Astrocyte (in vitro differentiated cells and primary cell): ENCODE data around the gene SLAMF6. TPM values are rescaled to one million over a fixed set of nuclear protein-coding genes. Genes with fewer than 3 reads are reported as not detected.
"Not testable (repeated sequence)": the region's sequence is repeated elsewhere in the genome, so short reads cannot be mapped to it uniquely, and the experiment has no call there.

Source experiments
- DNase-seq: peaks from one replicate; pipeline ENCODE4 v3.0.0-alpha.2; 2010; ENCODE audit warnings: low read depth
- FAIRE-seq: peaks from 2 replicates; lab custom pipeline; 2011; peaks lifted over from hg19 to GRCh38; lab: Jason Lieb, UNC
- H2AFZ ChIP-seq: 2 replicates; pipeline ENCODE4 v1.6.0; 2012; ENCODE audit warnings: low read depth, low read length, inconsistent platforms
- H3K27ac ChIP-seq: 2 replicates; pipeline ENCODE4 v1.5.1; 2011; ENCODE audit warnings: low read depth, low read length, inconsistent platforms
- H3K27me3 ChIP-seq: 2 replicates; pipeline ENCODE4 v1.6.0; 2011; ENCODE audit warnings: low read length, inconsistent platforms; ENCODE audit not compliant: insufficient read depth
- H3K36me3 ChIP-seq: 2 replicates; pipeline ENCODE4 v1.5.1; 2011; ENCODE audit warnings: low read length, inconsistent platforms; ENCODE audit not compliant: insufficient read depth
- H3K4me1 ChIP-seq: 2 replicates; pipeline ENCODE4 v1.5.1; 2011; ENCODE audit warnings: low read length, inconsistent platforms; ENCODE audit not compliant: insufficient read depth
- H3K4me2 ChIP-seq: 2 replicates; pipeline ENCODE4 v1.6.0; 2012; ENCODE audit warnings: low read length, inconsistent platforms
- H3K4me3 ChIP-seq: 2 replicates; pipeline ENCODE4 v1.5.1; 2011; ENCODE audit warnings: low read depth, mild to moderate bottlenecking, low read length, inconsistent platforms; ENCODE audit not compliant: insufficient read depth
- H3K79me2 ChIP-seq: 2 replicates; pipeline ENCODE4 v1.6.0; 2012; ENCODE audit warnings: mild to moderate bottlenecking, low read length, inconsistent platforms; ENCODE audit not compliant: insufficient read depth
- H3K9ac ChIP-seq: 2 replicates; pipeline ENCODE4 v1.6.0; 2012; ENCODE audit warnings: mild to moderate bottlenecking, low read length, inconsistent platforms
- H3K9me3 ChIP-seq: 2 replicates; pipeline ENCODE4 v1.5.1; 2012; ENCODE audit warnings: low read depth, mild to moderate bottlenecking, low read length, inconsistent platforms; ENCODE audit not compliant: insufficient read depth
- H4K20me1 ChIP-seq: 2 replicates; pipeline ENCODE4 v1.6.0; 2012; ENCODE audit warnings: low read length, inconsistent platforms; ENCODE audit not compliant: insufficient read depth
- H3K27ac Mint-ChIP-seq: one replicate; pipeline ENCODE4 v1.8.0; 2021; ENCODE audit warnings: mild to moderate bottlenecking, mixed read lengths; ENCODE audit not compliant: unreplicated experiment
- H3K27me3 Mint-ChIP-seq: one replicate; pipeline ENCODE4 v1.8.0; 2021; ENCODE audit warnings: low read depth, mixed read lengths; ENCODE audit not compliant: unreplicated experiment
- H3K36me3 Mint-ChIP-seq: one replicate; pipeline ENCODE4 v1.8.0; 2021; ENCODE audit warnings: low read depth, mixed read lengths; ENCODE audit not compliant: unreplicated experiment
- H3K4me1 Mint-ChIP-seq: one replicate; pipeline ENCODE4 v1.8.0; 2021; ENCODE audit warnings: low read depth, mixed read lengths; ENCODE audit not compliant: unreplicated experiment
- H3K4me3 Mint-ChIP-seq: one replicate; pipeline ENCODE4 v1.8.0; 2021; ENCODE audit warnings: mild to moderate bottlenecking, moderate library complexity, mixed read lengths; ENCODE audit not compliant: unreplicated experiment
- H3K9me3 Mint-ChIP-seq: one replicate; pipeline ENCODE4 v1.8.0; 2021; ENCODE audit warnings: mild to moderate bottlenecking, mixed read lengths; ENCODE audit not compliant: unreplicated experiment
- EZH2 ChIP-seq: IDR thresholded peaks from 2 replicates; pipeline ENCODE4 v1.6.1; 2012; ENCODE audit warnings: mild to moderate bottlenecking, low read length, inconsistent platforms; ENCODE audit not compliant: insufficient read depth
- total RNA-seq: library from RNA; stranded (reverse); gene quantifications from 2 replicates; pipeline ENCODE4 v1.2.1, GENCODE V29; 2021
- TF ChIP-seq, protein P1 (sequence below): IDR thresholded peaks from 2 replicates; pipeline ENCODE4 v1.5.1; 2011; ENCODE audit warnings: low read depth, mild to moderate bottlenecking, inconsistent platforms, low read length, moderate library complexity; ENCODE audit not compliant: insufficient read depth

SLAMF6 gene
- total RNA-seq, 1 donor from 2014 or later, result not detected

DNA sequence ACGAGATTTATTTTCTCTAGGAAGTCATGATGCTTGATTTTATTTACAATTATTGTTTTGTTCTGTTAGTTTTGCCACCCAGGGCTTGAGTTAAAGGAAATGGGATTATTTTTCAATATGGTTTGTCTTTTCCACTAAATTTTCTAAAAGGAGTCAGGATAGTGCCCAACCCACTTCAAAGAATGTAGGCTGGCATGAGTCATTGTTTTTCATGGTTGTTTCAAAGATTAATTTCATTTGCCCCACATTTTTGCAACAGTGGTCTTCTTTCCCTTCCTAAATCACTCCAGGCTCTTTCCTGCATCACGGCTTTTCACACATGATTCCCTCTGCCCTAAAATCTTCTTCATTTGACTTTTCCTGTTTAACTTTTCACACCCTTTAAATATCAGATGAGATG is 2.5 kb downstream of the SLAMF6 start:
- Mint-ChIP-seq H3K27me3 (no peaks in the 10 kb centered on the region), H3K4me3 (no peak overlapping the region), H3K27ac (peak overlapping the region; percentile 41), H3K9me3 (peaks cover 5% of the 10 kb centered on the region), H3K4me1 (peaks cover 16% of the 10 kb centered on the region), H3K36me3 (no peaks in the 10 kb centered on the region)
- FAIRE-seq (no peak), DNase-seq (no peak)
- Histone ChIP-seq H3K27ac (no peak overlapping the region), H3K4me1 (no peaks in the 10 kb centered on the region), H3K36me3 (no peaks in the 10 kb centered on the region), H3K27me3 (peaks cover 2% of the 10 kb centered on the region), H3K79me2 (no peaks in the 10 kb centered on the region), H3K4me3 (no peak overlapping the region), H4K20me1 (no peaks in the 10 kb centered on the region), H3K4me2 (no peak overlapping the region), H3K9me3 (no peaks in the 10 kb centered on the region), H3K9ac (no peak overlapping the region), H2AFZ (no peak overlapping the region)
- TF ChIP-seq EZH2, result no peak
- TF ChIP-seq, protein P1, sequence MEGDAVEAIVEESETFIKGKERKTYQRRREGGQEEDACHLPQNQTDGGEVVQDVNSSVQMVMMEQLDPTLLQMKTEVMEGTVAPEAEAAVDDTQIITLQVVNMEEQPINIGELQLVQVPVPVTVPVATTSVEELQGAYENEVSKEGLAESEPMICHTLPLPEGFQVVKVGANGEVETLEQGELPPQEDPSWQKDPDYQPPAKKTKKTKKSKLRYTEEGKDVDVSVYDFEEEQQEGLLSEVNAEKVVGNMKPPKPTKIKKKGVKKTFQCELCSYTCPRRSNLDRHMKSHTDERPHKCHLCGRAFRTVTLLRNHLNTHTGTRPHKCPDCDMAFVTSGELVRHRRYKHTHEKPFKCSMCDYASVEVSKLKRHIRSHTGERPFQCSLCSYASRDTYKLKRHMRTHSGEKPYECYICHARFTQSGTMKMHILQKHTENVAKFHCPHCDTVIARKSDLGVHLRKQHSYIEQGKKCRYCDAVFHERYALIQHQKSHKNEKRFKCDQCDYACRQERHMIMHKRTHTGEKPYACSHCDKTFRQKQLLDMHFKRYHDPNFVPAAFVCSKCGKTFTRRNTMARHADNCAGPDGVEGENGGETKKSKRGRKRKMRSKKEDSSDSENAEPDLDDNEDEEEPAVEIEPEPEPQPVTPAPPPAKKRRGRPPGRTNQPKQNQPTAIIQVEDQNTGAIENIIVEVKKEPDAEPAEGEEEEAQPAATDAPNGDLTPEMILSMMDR, result no peak

DNA sequence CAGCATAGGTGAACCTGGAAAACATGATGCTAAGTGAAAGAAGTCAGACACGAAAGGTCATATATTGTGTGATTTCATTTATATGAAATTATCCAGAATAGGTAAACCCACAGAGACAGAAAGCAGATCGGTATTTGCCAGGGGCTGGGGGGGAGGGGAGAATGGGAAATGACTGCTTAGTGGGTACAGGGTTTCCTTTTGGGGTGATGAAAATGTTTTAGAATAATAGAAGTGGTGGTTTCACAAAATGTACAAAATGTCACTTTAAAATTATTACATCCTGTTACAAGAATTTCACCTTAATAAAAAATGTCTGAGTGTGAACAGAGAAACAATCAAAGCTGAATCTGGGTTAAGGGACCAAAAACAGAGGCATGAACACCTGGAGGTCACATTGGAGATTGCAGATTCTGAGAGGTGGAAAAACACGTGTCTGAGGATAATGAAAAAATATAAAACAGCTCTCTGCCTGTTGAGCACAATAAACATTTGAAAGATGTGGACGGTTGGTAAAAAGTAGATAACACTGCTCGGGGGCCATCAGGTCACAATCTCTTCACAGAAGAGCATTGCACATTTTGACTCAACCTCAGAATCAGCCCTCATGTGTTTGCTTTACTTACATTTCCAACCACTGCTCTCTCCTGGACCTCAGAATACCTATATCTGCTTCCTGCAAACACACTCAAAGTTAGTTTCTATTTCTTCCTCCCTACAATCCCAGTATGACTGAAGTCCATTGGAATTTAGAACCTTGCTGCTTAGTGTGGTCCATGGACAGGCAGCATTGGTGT is 3.2 kb downstream of the SLAMF6 start:
- H3K9me3 Mint-ChIP-seq, result peaks cover 5% of the 10 kb centered on the region
- peak overlapping the region; percentile 16 for H3K4me3 Mint-ChIP-seq
- Histone ChIP-seq H3K27ac (no peak overlapping the region), H3K79me2 (no peaks in the 10 kb centered on the region), H3K4me1 (no peaks in the 10 kb centered on the region), H3K4me3 (no peak overlapping the region), H3K27me3 (peaks cover 2% of the 10 kb centered on the region), H3K9me3 (no peaks in the 10 kb centered on the region), H4K20me1 (no peaks in the 10 kb centered on the region), H3K36me3 (no peaks in the 10 kb centered on the region), H3K9ac (no peak overlapping the region), H3K4me2 (no peak overlapping the region), H2AFZ (no peak overlapping the region)
- peak overlapping the region; percentile 41 for H3K27ac Mint-ChIP-seq
- DNase-seq (no peak), FAIRE-seq (no peak)
- no peak for TF ChIP-seq EZH2
- TF ChIP-seq, protein P1, result no peak
- no peaks in the 10 kb centered on the region for H3K36me3 Mint-ChIP-seq
- peaks cover 16% of the 10 kb centered on the region for H3K4me1 Mint-ChIP-seq
- no peaks in the 10 kb centered on the region for H3K27me3 Mint-ChIP-seq

DNA sequence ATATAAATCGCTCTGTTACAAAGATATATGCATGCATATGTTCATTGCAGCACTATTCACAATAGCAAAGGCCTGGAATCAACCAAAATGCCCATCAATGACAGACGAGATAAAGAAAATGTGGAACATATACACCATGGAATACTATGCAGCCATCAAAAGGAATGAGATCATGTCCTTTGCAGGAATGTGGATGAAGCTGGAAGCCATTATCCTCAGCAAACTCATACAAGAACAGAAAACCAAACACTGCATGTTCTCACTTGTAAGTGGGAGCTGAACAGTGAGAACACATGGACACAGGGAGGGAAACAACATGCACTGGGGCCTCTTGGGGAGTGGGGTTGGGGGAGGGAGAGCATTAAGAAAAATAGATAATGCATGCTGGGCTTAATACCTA is 5.5 kb downstream of the SLAMF6 start:
- not testable (repeated sequence) for H2AFZ ChIP-seq, H3K27ac ChIP-seq, H3K36me3 Mint-ChIP-seq, H3K9me3 Mint-ChIP-seq, H3K36me3 ChIP-seq, H3K4me2 ChIP-seq, H3K4me3 ChIP-seq, H4K20me1 ChIP-seq, H3K4me3 Mint-ChIP-seq, FAIRE-seq, H3K9ac ChIP-seq, H3K9me3 ChIP-seq, H3K79me2 ChIP-seq, DNase-seq, H3K27ac Mint-ChIP-seq, H3K27me3 ChIP-seq, H3K4me1 ChIP-seq, H3K27me3 Mint-ChIP-seq
- H3K4me1 Mint-ChIP-seq, result peaks cover 16% of the 10 kb centered on the region

DNA sequence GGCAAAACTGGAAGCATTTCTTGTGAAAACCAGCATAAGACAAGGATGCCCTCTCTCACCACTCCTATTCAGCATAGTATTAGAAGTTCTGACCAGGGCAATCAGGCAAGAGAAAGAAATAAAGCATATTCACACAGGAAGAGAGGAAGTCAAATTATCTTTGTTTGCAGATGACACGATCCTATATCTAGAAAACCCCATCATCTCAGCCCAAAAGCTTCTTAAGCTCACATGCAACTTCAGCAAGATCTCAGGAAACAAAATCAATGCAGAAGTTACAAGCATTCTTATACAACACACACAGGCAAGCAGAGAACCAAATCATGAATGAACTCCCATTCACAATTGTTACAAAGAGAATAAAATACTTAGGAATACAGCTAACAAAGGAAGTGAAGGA is 7.1 kb downstream of the SLAMF6 start:
- not testable (repeated sequence) for DNase-seq, H3K4me3 ChIP-seq, H3K79me2 ChIP-seq, H3K9me3 ChIP-seq, H4K20me1 ChIP-seq, H3K4me3 Mint-ChIP-seq, H3K4me2 ChIP-seq, H3K27ac ChIP-seq, H3K27ac Mint-ChIP-seq, H3K36me3 Mint-ChIP-seq, H3K9me3 Mint-ChIP-seq, FAIRE-seq, H2AFZ ChIP-seq, H3K27me3 Mint-ChIP-seq, H3K27me3 ChIP-seq, H3K9ac ChIP-seq, H3K4me1 ChIP-seq, H3K36me3 ChIP-seq
- H3K4me1 Mint-ChIP-seq, result peaks cover 14% of the 10 kb centered on the region
